Activated CD4-positive, alpha-beta T cell treated with anti-CD3 and anti-CD28 coated beads for 36 hours (primary cell): Measurements from ENCODE around the gene MRPL52. TPM values are rescaled to one million over a fixed set of nuclear protein-coding genes. Genes with fewer than 3 reads are reported as not detected.
"Not testable (repeated sequence)": the region's sequence is repeated elsewhere in the genome, so short reads cannot be mapped to it uniquely, and the experiment has no call there.

Experiments
- ATAC-seq: fragments of 200-7000 bp; cut with Tn5 transposase; one replicate; pipeline ENCODE4 v1.10.0; 2021; ENCODE audit warnings: mild to moderate bottlenecking, moderate library complexity
- CTCF ChIA-PET: fragments of 350-600 bp; sonication (Branson Sonifier 250); formaldehyde crosslinking; loops from one replicate; lab custom pipeline; 2021; ENCODE audit warnings: antibody characterized with exemption; lab: Charles Lee
- POLR2A ChIA-PET: fragments of 350-600 bp; sonication (Branson Sonifier 250); formaldehyde crosslinking; loops from one replicate; lab custom pipeline; 2021; ENCODE audit warnings: antibody characterized with exemption, inconsistent platforms; lab: Charles Lee
- DNase-seq: peaks from one replicate; pipeline ENCODE4 v3.0.0-alpha.2; 2020
- H3K27ac Mint-ChIP-seq: one replicate; pipeline ENCODE4 v1.8.0; 2021; ENCODE audit warnings: mixed read lengths
- H3K27me3 Mint-ChIP-seq: one replicate; pipeline ENCODE4 v1.8.0; 2021; ENCODE audit warnings: mixed read lengths
- H3K36me3 Mint-ChIP-seq: one replicate; pipeline ENCODE4 v1.8.0; 2021; ENCODE audit warnings: low read depth, mixed read lengths
- H3K4me1 Mint-ChIP-seq: one replicate; pipeline ENCODE4 v1.8.0; 2021; ENCODE audit warnings: mixed read lengths
- H3K4me3 Mint-ChIP-seq: one replicate; pipeline ENCODE4 v1.8.0; 2021; ENCODE audit warnings: mild to moderate bottlenecking, moderate library complexity, mixed read lengths
- H3K9me3 Mint-ChIP-seq: one replicate; pipeline ENCODE4 v1.8.0; 2021; ENCODE audit warnings: low read depth, mixed read lengths
- intact Hi-C, 2 experiments: fragments of 100-400 bp; cut with DNase I in 1 of 2; cut with micrococcal nuclease in 1 of 2; formaldehyde crosslinking; loops; one replicate each; pipeline versions ENCODE4 v1.14.2 to v1.15.1; 2022 to 2024; cut with DNase I, micrococcal nuclease
- total RNA-seq, 2 experiments: library from RNA; stranded (reverse); gene quantifications; one replicate each; pipeline ENCODE4 v1.2.3, GENCODE V29; 2021

MRPL52 gene
- total RNA-seq, 2 experiments from 2014 or later = 115 to 136 TPM

DNA sequence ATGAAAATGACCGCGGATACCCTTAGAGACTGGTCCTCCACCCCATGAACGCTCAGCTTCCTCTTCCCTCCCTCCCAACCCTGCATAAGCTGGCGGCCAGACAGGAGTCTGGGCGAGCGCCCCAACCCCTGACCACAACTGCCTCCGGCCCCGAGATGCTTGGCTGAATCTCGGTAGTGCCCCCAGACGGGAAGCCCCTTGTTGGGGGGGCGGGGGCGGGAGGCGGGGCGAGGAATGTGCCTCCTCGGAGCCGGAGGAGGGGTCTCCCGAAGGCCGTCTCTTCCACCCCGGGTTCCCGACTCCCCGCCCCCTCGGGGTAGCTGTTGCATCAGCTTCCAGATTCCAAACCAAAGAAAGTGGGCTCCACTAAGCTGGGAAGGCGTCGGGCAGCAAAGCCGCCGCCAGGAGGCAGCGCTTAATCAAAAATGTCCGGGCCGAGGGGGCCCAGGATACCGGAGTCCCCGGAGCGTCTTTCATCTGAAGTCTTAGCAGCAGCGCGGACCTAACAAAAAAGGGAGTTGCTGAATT is 7.1 kb upstream of the MRPL52 start:
- H3K9me3 Mint-ChIP-seq = no peaks in the 10 kb centered on the region
- intact Hi-C loops = loop anchor here (1.0 to 10.0 kb wide), 5 partner anchors 31 to 252 kb away; partner anchors contain the start of gene AJUBA (in 2 of the 2)
- peaks cover 5% of the 10 kb centered on the region for H3K27me3 Mint-ChIP-seq
- peak overlapping the region; percentile 55 for H3K4me3 Mint-ChIP-seq
- H3K27ac Mint-ChIP-seq = peak overlapping the region; percentile 25
- peak; percentile 80 for DNase-seq
- peaks cover 27% of the 10 kb centered on the region for H3K4me1 Mint-ChIP-seq
- ChIA-PET CTCF (interaction anchor here (0.5 to 10.6 kb wide), 35 partner anchors 9 to 1114 kb away, joined by 3 to 148 read pairs (median 4); partner anchors contain the start of genes MMP14, OXA1L and PRMT5), POLR2A (interaction anchor here (0.6 to 1.1 kb wide), 4 partner anchors 14 to 262 kb away, joined by 3 to 9 read pairs (median 4); no protein-coding TSS in a partner anchor)
- H3K36me3 Mint-ChIP-seq = no peaks in the 10 kb centered on the region
- peak; percentile 75 for ATAC-seq

GRCh38 chr14:22824711-22825359 is 4.9 kb upstream of the MRPL52 start:
- POLR2A ChIA-PET = no interaction called here

DNA sequence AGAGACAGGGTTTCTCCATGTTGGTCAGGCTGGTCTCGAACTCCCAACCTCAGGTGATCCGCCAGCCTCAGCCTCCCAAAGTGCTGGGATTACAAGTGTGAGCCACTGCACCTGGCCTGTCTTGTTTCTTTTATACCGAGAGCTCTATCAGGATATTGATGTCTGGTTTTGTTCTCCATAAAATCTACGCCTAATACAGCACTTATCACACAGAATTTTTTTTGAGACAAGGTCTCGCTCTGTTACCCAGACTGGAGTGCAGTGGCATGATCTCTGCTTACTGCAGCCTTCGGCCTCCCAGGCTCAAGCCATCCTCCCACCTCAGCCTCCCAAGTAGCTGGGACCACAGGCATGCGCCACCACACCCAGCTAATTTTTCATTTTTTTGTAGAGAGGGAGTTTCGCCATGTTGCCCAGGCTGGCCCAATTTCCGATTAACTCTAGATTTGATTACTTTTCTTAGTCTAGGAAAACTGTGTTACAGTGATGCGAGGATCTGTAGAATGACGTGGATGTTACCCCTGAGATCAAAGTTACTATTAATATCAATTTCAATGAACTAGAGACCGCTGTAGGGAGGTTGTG is 519 bp upstream of the MRPL52 start:
- H3K4me1 Mint-ChIP-seq = peaks cover 32% of the 10 kb centered on the region
- H3K27me3 Mint-ChIP-seq, DNase-seq, ATAC-seq, H3K9me3 Mint-ChIP-seq: not testable (repeated sequence)
- peak overlapping the region; percentile 98 for H3K27ac Mint-ChIP-seq
- POLR2A ChIA-PET = interaction anchor here (1.6 kb wide), 1 partner anchor 16 kb away, joined by 6 read pairs; no protein-coding TSS in a partner anchor
- intact Hi-C loops = loop anchor here (1.0 to 10.0 kb wide), 12 partner anchors 42 to 638 kb away; partner anchors contain the start of genes OXA1L (in 2 of the 2), RBM23 (in 2 of the 2), AJUBA (in 1 of the 2) and DAD1 (in 1 of the 2)
- H3K4me3 Mint-ChIP-seq = peak overlapping the region; percentile 82
- CTCF ChIA-PET = interaction anchor here (1.2 to 10.6 kb wide), 4 partner anchors 8 to 273 kb away, joined by 4 to 148 read pairs (median 14); no protein-coding TSS in a partner anchor
- H3K36me3 Mint-ChIP-seq = peaks cover 15% of the 10 kb centered on the region

More at GRCh38 chr14:22824711-22825359, 4.9 kb upstream of the MRPL52 start:
- Mint-ChIP-seq H3K4me1 (peaks cover 29% of the 10 kb centered on the region), H3K36me3 (no peaks in the 10 kb centered on the region), H3K27ac (peak overlapping the region; percentile 70), H3K9me3 (peaks cover 3% of the 10 kb centered on the region), H3K4me3 (no peak overlapping the region), H3K27me3 (peaks cover 5% of the 10 kb centered on the region)
- intact Hi-C loops = loop anchor here (5.0 to 10.0 kb wide), 3 partner anchors 160 to 642 kb away; partner anchors contain the start of genes AJUBA (in 1 of the 2), NGDN (in 1 of the 2) and PPP1R3E (in 1 of the 2)
- DNase-seq (peak; percentile 42), ATAC-seq (peak; percentile 23)
- CTCF ChIA-PET = interaction anchor here (0.8 to 10.6 kb wide), 6 partner anchors 9 to 255 kb away, joined by 3 to 148 read pairs (median 3); no protein-coding TSS in a partner anchor

DNA sequence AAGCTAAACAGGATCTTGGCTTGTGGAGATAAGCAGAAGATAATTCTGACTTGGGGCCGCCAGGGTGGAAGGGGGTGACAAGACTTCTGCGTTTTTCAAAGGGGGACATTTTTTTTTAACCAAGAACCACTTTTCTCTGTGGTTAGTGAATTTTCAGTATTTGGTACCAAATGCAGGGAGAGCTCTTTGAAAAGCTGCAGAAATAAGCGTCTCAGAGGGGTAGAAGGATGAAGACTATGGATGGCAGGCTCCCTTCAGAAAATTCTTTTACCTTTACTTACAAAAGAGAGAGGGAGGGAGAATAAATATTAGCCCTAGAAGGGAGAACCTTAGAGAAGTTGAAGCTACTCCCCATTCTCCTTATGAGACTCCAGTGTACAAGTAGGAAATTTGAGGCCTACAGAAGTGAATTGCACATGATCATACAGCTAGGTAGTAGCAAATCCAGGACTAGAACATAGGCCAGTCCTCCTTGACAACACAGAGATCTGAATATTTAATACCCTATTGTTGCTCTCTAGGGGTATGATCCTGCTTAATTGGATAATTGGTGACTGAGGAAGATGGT is 840 bp downstream of the MRPL52 start:
- ChIA-PET CTCF (interaction anchor here (0.6 to 10.6 kb wide), 15 partner anchors 9 to 988 kb away, joined by 3 to 148 read pairs (median 3); partner anchors contain the start of gene OXA1L), POLR2A (interaction anchor here (0.5 to 1.6 kb wide), 8 partner anchors 8 to 274 kb away, joined by 3 to 13 read pairs (median 3); partner anchors contain the start of genes DAD1 and OXA1L)
- Mint-ChIP-seq H3K27me3 (no peaks in the 10 kb centered on the region), H3K27ac (peak overlapping the region; percentile 98), H3K4me1 (peaks cover 23% of the 10 kb centered on the region), H3K4me3 (peak overlapping the region; percentile 82), H3K9me3 (peaks cover 3% of the 10 kb centered on the region), H3K36me3 (peaks cover 22% of the 10 kb centered on the region)
- ATAC-seq (peak; percentile 8), DNase-seq (no peak)
- intact Hi-C loops = loop anchor here in 1 of 2 experiments (1.0 kb wide), 1 partner anchor 41 kb away; the partner anchor contains the start of gene LRP10

DNA sequence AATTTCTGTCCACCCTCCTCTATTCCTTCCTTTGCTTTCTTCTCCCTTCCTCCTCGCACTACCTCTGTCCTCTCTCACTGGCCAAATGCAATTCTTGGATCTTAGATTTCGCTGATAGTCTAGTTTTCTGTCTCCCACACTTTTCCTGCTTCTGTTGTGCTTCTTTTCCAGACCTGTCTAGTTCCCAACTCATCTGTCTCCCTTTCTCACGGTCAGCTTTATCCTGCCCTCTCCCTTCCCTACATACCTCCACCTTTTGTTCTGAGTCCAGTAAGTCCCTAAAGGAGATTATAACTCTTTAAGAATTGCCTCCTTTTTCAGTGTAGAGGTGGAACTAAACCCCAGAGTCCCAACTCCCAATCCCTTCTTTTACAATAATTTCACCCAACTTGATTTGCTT is 5.8 kb downstream of the MRPL52 start:
- Mint-ChIP-seq H3K9me3 (no peaks in the 10 kb centered on the region), H3K36me3 (peaks cover 33% of the 10 kb centered on the region), H3K27me3 (peaks cover 12% of the 10 kb centered on the region), H3K27ac (no peak overlapping the region), H3K4me3 (no peak overlapping the region), H3K4me1 (peaks cover 22% of the 10 kb centered on the region)
- intact Hi-C loops = no loop called here
- DNase-seq (no peak), ATAC-seq (no peak)
- CTCF ChIA-PET = interaction anchor here (0.6 to 4.1 kb wide), 6 partner anchors 12 to 266 kb away, joined by 3 to 28 read pairs (median 4); partner anchors contain the start of gene OXA1L
- POLR2A ChIA-PET = interaction anchor here (0.6 kb wide), 1 partner anchor 921 kb away, joined by 3 read pairs; no protein-coding TSS in a partner anchor

GRCh38 chr14:22836301-22837113 is 6.8 kb downstream of the MRPL52 start, which contains the start of gene MMP14:
Gene MMP14, plus strand, starts transcription at chr14:22836585. Its CDS starts 233 bp downstream, at chr14:22836818.
- POLR2A ChIA-PET = interaction anchor here (0.6 to 0.9 kb wide), 2 partner anchors 14 to 922 kb away, joined by 3 to 4 read pairs; no protein-coding TSS in a partner anchor
- intact Hi-C loops = no loop called here
- Mint-ChIP-seq H3K27ac (peak within 1 kb of the TSS; percentile 17), H3K27me3 (peaks cover 13% of the 10 kb centered on the region), H3K9me3 (no peaks in the 10 kb centered on the region), H3K4me3 (peak within 1 kb of the TSS; percentile 63), H3K36me3 (peaks cover 27% of the 10 kb centered on the region), H3K4me1 (peaks cover 15% of the 10 kb centered on the region)
- CTCF ChIA-PET = interaction anchor here (0.6 to 4.1 kb wide), 11 partner anchors 8 to 280 kb away, joined by 3 to 28 read pairs (median 4); partner anchors contain the start of gene OXA1L
- DNase-seq (no peak), ATAC-seq (no peak)

GRCh38 chr14:22837114-22837749 is 7.5 kb downstream of the MRPL52 start:
- intact Hi-C loops = no loop called here
- POLR2A ChIA-PET = interaction anchor here (0.6 to 0.9 kb wide), 3 partner anchors 15 to 71 kb away, joined by 4 read pairs; partner anchors contain the start of gene OXA1L
- DNase-seq (no peak), ATAC-seq (peak; percentile 57)
- Mint-ChIP-seq H3K4me3 (peak overlapping the region; percentile 63), H3K4me1 (peaks cover 12% of the 10 kb centered on the region), H3K36me3 (peaks cover 22% of the 10 kb centered on the region), H3K27me3 (peaks cover 13% of the 10 kb centered on the region), H3K9me3 (no peaks in the 10 kb centered on the region), H3K27ac (peak overlapping the region; percentile 17)
- CTCF ChIA-PET = interaction anchor here (0.6 to 4.1 kb wide), 12 partner anchors 9 to 280 kb away, joined by 3 to 28 read pairs (median 4); no protein-coding TSS in a partner anchor

DNA sequence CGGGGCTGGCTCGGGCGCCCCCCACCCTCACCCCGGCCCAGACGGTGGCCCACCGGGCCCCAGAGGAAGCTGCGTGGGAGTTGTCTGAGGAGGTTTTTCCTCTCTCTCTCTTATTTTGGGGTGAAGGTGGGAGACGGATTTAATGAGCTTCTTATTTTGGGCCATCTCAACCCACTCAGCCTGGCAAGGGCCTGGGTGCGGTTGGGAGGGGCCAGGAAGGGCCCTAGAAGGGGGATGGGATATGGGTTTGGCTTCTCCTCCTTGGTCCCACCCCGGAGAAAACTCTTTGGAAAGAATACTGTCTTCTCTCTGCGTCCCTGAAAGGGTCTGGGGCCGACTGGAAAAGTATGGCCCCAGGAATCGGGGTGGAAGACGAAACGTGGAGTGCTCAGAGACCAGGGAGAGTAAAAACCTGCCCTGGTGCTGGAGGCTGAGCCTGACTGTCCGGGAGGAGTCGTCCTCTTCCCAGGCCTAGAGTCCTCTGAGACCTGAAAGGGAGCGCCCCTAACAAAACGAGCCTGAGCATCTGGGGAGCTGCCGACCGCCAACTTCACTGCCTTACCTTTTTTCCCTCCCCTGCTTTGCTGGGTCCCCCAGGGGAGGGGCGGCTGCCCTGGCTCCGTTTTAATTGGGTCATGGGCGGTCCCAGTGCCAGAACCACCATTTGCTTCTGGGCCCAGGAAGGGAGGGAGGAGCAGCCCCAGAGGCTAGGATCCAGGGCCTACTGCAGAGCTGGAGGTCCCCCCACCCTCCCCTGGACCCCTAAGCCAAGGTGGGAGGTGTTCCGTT is 8.3 kb downstream of the MRPL52 start:
- peaks cover 13% of the 10 kb centered on the region for H3K27me3 Mint-ChIP-seq
- ChIA-PET CTCF (interaction anchor here (0.6 to 4.1 kb wide), 10 partner anchors 9 to 281 kb away, joined by 3 to 28 read pairs (median 4); no protein-coding TSS in a partner anchor), POLR2A (interaction anchor here (0.6 to 1.2 kb wide), 4 partner anchors 71 to 331 kb away, joined by 3 to 4 read pairs (median 4); partner anchors contain the start of genes DAD1 and OXA1L)
- DNase-seq = no peak
- H3K4me1 Mint-ChIP-seq = peaks cover 12% of the 10 kb centered on the region
- H3K9me3 Mint-ChIP-seq = no peaks in the 10 kb centered on the region
- intact Hi-C loops = no loop called here
- no peak for ATAC-seq
- H3K27ac Mint-ChIP-seq = no peak overlapping the region
- peaks cover 22% of the 10 kb centered on the region for H3K36me3 Mint-ChIP-seq
- H3K4me3 Mint-ChIP-seq = no peak overlapping the region
